Smooth muscle cell of the brain vasculature (primary cell): ENCODE data around the gene KCTD8.
"Not testable (repeated sequence)": the region's sequence is repeated elsewhere in the genome, so short reads cannot be mapped to it uniquely, and the experiment has no call there.

Experiments
- DNase-seq: peaks from one replicate; pipeline ENCODE4 v3.0.0-alpha.2; 2012; ENCODE audit warnings: low read depth, low spot score

Gene KCTD8

DNA sequence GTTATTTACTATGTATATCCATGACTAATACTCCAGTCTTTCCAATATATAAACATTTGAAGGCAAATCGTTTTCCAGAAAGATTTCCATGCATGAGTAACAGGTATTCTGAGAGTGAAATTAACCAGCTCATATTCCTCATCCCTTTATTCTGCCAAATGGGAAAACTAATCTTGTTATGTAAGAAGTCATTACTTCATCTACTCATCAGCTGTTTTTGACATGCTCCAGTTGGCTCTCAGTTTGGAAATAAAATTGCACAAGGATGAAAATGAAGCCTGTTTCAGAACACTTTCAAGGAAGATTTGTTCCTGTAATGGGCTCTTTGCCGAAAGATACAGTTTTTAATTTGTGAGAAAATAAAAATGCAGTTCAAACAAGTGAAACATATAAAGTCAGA lies 121.9 kb downstream of the KCTD8 start:
- no peak for DNase-seq

DNA sequence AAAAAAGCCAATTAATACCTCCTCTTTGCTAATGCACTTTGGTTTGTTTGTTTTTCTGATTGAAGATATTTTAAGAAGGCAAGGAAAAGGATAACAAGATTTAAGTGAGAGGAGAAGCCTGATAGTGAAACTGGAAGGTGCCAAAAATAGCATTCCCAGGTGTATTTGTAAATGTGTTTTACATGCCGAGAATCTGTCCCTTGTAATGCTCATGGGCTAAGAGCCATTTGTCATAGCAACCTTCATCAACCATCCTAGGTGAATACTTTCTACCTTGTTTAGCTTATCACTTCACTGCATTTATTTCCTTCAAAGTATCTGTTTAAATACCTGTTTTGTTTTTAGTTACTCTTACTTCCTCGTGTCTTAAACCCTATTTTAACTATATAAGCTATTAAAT lies 127.8 kb downstream of the KCTD8 start:
- no peak for DNase-seq

DNA sequence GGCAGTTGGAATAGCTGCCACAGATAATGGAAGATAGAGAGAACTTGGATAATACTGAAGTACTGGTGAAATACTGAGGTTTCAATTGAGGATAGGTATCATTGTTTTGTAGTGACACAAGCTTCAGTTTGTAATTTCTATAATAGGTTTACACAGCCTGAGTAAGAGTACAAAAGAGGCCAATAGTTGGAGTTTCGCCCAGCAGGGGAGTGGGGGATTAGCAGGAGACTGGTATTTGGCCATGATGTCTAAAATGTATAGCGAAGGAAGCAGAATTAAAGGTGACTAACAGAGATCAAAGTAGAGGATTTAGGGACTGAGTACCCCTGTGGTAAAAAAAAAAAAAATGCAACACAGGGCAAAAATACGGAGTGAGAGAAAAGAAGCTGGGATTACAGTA lies 129.5 kb downstream of the KCTD8 start:
- DNase-seq, result no peak

DNA sequence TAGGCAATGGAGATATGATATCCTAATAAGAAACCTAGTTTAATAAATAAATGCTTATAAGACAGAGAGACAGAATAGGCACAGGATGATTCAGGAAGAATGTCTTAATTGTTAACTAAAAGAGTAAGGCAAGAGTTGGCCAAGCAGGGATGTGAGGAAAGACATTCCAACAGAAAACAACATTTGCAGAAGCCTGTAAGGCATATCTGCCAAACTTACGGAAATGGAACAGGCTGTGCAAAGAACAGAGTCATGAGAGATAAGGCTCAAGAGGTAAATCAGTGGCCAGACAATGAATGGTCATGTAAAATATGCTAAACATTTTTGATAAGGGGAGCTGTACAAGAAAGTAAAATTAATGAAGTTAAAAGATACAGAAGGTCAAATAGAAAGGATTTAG lies 134.9 kb downstream of the KCTD8 start:
- no peak for DNase-seq

DNA sequence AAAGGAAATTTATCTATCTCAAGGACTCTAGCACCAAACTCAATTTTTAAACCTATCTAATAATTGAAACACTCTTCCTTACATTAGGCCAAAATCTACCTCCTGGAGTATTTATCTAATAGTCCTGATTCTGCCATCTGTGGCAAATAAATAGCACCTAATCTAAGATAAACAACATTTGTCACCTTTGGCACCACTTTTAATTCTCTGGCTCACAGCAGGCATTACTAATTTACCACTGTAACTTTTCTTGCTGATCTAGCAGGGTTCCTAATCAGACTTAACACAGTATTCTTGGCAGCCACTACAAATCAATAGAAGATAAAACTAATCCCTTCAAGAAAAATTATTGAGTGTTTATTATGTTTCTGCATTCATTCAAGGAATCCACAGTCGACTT lies 161.1 kb downstream of the KCTD8 start:
- DNase-seq, result no peak

DNA sequence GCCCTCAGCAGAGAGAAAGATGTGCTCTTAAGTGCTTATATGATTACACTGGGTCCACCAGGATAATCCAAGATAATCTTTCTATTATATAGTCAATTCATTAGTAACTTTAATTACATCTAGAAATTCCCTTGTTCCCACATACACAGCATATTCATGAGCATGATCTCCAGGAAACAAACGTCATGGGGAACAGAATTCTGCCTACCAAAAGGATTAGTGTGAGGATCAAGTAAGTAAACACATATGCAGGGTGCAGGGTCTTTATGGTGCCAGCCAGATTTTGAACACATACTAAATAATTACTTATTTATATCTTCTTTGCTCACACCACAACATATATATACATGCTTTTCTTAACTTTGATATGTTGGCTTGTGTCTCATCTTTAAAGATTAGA lies 169.1 kb downstream of the KCTD8 start:
- no peak for DNase-seq

DNA sequence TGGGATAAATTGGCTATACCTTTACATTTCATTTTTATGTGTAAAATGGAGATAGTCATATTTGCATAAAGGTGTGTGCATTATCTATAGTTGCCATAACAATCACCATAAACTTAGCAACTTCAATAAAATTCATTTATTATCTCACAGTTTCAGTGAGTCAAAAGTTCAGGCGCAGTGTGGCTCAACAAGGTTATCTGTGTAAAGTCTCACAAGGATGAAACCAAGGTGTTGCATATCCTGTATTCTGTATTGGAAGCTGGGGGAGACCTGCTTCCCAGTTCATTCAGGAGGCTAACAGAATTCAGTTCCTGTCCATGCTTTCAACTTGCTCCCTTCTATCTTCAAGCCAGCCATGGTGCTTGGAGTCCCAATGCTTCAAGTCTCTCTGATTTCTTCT lies 169.5 kb downstream of the KCTD8 start:
- DNase-seq, result no peak

DNA sequence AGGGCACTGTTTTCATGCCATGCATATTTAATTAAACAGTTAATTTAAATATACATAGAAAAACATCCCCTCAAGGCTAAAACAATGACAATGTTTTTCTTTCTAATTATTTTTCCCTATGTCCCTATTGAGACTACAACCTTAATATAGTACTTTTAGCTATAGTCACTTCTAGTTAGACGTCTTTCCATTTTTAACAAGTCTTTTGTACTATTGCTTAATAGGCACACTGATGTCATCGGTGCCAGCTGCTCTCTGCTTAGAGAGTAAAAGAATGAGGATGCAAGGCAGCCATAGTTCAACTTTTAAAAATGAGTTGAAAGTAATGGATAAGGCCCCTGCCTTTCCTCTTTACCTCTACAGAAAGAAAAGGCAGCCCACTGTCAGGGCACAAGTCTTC lies 191.1 kb downstream of the KCTD8 start:
- no peak for DNase-seq

DNA sequence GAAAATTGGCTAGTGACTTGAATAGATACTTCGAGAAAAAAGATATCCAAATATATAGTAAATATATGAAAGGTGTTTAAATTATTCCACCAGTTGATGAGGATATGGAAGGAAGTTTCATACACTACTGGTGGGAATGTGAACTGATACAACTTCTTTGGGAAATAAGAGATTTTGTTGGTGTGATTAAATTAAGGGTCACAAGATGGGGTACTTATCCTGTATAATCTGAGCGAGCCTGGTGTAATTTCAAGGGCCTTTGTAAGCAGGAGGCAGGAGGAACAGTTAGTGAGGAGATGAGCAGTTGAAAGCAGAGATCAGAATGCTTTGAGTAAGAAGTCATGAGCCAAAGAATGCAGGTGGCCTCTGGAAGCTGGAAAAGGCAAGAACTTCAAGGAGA lies 192.2 kb downstream of the KCTD8 start:
- no peak for DNase-seq

DNA sequence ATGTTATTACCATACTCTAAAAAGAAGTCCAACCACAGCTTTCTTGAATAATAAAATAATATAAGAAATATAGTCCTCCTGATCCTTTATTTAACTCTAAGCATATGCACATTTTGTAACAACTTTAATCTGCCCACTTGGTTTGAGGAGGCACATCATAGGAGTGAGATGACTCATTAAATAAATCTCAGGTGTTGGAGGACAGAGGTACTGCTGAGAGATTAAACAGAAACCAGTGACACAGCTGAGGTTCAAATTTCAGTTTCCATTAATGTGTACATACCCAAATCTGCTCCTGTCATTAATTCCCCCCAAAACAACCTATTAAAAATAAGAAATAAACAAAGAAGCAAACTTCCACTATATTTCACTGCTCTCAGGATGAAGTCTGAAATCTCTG lies 211.0 kb downstream of the KCTD8 start:
- no peak for DNase-seq

DNA sequence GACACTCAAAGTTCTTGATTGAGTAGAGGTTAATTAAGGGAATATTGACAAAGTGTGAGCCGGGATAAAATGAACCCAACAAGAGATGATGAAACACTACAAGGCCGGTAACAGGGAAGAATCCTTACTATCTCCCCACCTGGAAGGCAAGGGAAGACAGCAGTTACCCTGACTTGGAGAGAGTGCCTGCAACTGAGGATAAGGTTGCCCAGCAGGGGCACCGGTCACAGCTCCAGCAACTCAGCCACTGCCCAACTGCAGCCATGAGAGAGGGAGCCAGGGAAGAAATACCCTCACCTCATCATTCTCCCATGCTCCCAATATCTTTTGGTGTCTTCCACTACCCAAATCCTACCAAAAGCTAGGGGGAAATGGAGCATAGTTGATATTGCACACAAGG lies 212.7 kb downstream of the KCTD8 start:
- no peak for DNase-seq

DNA sequence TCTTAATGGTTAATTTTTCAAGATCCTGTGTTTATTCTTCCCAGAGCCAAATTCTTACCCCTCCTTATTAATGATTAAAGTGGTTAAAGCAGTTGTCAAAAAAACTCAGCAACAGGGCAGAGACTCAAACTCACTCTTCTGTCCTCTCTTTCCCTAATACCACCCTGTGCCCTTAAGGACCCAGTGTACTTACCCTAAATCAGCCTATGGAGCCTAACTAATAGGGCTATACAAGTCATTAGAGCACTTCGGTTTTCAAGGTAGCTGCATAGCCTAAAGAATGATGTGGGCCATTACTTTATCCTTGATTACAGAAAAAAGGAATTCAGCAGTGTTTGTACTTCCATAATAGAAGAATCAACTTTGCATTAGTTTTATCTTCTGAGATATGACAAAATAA lies 216.3 kb downstream of the KCTD8 start:
- DNase-seq, result no peak

DNA sequence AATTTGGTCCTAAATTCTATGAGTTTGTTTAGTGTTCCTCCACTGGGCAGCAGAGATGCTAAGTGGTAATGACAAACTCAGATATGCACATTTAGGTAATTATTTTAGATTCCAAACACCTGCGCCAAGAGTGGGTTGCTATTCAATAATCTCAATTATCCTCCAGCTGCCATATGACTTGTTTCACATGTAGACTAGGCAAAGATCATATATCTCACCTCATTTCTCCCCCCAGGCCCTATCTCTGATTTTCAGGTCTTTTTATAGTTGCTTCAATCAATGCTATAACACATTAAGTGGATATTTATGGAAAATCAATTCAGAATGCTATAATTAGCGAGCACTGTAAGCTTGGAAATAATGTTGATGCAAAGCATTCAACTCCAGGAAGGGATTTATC lies 217.6 kb downstream of the KCTD8 start:
- no peak for DNase-seq

DNA sequence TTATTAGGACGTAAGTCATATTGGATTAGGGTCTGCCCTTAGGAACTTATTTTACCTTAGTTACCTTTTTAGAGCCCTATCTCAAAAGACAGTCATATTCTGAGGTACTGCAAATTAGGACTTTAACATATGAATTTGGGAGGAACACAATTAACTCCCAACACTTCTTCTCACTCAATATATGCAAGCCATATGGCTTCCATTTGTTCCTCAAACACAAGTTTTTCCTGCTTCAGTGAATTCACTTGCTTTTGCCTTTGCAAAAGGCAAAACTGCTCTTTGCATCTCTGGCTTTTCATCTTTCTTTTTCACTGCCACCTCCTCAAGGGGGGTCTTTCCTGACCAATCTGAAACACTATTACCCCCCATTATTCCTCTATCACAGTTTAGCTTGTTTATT lies 220.3 kb downstream of the KCTD8 start:
- DNase-seq, result no peak

DNA sequence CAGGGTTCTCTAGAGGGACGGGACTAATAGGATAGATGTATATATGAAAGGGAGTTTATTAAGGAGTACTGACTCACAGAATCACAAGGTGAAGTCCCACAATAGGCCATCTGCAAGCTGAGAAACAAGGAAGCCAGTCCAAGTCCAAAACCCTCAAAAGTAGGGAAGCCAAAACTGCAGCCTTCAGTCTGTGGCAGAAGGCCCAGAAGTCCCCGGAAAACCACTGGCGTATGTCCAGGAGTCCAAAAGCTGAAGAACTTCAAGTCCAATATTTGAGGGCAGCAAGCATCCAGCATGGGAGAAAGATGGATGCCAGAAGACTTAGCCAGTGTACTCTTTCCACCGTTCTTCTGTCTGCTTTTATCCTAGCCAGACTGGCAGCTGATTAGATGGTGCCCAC lies 227.2 kb downstream of the KCTD8 start:
- DNase-seq, result no peak

DNA sequence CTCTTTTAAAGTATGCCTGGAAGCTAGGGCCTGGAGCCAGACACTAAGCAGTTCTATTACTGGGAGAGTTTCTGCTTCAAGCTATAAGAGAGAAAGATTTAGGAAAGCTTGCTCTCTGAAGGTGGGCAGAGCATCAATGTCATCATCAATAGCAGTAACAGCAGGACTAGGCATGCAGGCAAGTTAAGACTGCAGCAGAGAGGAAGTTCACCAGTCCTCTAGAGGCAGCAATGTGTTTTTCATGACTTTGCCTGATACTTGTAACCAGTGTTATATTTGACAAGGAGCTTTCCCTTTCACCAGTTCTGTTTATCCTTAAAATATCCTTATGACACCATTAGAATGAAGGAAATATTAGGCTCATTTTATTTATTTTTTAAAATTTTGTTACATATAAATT lies 237.9 kb downstream of the KCTD8 start:
- DNase-seq, result no peak

DNA sequence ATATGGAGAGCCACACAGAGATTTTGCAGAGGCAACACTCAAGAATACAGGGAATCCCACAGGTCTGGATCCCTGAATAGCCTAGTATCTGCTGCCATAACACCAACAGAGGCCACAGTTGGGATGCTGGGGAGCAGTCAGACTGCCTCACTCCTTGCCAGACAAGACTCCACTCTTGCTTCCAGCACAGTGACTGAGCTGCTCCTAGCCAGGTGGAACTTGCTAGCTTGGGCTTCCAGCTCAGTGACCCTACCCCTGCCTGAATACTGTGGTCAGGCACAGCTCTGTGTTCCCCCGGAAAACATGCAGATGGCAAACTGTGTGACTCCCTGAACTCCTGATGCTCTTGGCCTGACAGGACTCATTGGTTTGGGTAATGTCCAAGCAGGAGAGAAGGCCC lies 251.8 kb downstream of the KCTD8 start:
- DNase-seq, result no peak

DNA sequence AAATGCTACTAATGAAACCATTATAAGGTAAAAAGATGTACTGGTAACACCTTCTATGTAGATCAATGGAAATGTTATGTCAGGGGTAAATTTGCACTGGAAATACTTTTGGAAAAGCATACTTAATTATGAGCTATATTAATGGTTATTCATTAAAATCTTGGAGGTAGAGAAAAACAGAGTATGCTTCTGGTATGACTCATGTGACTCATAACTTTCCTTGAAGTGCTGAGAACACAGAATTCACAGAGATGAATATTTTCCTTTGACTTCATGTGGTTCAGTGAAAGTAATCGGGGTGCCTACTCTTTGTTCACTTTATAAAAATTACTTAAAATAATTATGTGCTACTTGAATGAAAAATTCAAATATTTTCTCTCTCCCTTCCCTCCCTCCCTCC lies 254.2 kb downstream of the KCTD8 start:
- DNase-seq, result no peak

DNA sequence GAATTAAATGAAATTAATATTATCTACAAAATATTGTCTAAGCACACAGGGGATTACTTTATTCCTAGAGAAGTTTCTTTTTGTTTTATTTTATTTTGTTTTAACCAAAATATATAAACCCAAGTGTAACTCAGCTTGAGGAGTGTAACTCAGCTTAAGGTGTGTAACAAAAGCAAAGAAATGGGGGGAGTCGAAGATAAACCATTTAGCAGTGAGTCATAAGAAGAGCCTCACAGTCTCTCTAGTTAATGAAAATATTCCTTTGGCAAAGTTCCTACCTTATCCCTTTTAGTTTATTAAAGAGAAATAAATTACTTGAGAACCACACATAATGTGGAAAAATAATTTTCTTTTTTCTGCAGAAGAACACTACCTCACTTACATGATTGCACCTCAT lies 261.8 kb downstream of the KCTD8 start:
- no peak for DNase-seq

DNA sequence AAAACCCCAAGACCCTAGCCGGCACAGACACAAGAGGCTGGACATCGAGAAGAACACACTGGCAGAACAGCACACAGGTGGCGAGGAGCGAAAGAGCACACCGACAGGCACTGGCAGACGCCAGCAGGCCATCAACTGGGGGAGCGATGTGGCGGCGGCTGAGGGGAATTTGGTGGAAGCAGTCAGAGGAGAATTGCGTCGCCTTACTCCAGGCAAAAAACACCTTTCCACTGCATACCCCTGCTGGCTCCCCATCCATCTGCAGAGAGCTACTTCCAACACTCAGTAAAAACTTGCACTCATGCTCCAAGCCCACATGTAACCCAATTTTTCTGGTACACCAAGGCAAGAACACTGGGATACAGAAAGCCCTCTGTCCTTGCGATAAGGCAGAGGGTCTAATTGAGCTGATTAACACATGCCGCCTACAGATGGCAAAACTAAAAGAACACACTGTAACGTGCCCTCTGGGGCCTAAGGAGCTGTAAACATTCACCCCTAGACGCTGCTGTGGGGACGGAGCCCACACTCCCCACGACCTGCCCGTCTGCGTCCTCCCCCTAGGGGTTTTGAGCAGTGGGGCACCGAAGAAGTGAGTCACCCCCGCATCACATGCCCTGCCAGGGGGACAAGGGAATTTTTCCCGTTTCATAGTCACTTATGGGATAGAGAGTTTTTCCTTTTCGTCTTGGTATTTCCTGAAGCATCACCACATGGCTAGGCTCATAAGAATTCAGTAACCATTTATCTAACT lies 262.3 kb downstream of the KCTD8 start:
- no peak for DNase-seq

DNA sequence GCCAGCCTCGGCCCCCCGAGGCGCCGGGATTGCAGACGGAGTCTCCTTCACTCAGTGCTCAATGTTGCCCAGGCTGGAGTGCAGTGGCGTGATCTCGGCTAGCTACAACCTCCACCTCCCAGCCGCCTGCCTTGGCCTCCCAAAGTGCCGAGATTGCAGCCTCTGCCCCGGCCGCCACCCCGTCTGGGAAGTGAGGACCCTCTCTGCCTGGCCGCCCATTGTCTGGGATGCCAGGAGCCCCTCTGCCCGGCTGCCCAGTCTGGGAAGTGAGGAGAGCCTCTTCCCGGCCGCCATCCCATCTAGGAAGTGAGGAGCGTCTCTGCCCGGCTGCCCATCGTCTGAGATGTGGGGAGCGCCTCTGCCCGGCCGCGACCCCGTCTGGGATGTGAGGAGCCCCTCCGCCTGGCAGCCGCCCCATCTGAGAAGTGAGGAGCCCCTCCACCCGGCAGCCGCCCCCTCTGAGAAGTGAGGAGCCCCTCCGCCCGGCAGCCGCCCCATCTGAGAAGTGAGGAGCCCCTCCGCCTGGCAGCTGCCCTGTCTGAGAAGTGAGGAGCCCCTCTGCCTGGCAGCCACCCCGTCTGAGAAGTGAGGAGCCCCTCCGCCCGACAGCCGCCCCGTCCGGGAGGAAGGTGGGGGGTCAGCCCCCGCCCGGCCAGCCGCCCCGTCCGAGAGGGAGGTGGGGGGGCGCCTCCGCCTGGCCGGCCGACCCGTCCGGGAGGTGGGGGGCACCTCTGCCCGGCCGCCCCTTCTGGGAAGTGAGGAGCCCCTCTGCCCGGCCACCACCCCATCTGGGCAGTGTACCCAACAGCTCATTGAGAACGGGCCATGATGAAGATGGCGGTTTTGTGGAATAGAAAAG lies 266.9 kb downstream of the KCTD8 start:
- DNase-seq, result not testable (repeated sequence)

DNA sequence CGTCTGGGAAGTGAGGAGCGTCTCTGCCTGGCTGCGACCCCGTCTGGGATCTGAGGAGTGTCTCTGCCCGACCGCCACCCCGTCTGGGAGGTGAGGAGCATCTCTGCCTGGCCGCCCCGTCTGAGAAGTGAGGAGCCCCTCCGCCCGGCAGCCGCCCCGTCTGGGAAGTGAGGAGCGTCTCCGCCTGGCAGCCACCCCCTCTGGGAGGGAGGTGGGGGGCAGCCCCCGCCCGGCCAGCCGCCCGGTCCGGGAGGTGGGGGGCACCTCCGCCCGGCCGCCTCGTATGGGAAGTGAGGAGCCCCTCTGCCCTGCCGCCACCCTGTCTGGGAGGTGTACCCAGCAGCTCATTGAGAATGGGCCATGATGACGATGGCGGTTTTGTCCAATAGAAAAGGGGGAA lies 280.8 kb downstream of the KCTD8 start:
- DNase-seq, result not testable (repeated sequence)

DNA sequence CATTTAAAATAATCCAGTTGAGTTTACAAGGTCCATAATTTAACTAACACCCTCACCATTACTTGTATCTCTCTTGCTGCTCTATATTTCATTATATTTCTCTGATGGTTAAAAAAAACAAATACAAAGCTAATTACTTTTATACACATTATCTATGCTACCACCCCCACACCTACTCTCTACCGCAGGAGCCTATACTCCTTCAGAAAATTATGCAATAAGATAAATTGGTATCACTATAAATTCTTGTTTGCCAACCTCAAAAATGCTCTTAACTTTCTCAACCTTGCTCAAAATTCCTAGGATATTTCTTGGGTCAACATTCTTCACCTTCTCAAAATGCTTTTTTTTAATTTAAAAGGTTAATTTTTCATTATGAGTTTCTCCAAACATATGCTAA lies 282.7 kb downstream of the KCTD8 start:
- no peak for DNase-seq
